Activated T-helper 1 cell treated with anti-CD3 and anti-CD28 coated beads, Interleukin-2, amount 50 U/mL, for 16 hours (primary cell): ENCODE measurements around the gene CCDC40.
A peak's percentile ranks its signal among the peaks of the same experiment; 100 is the strongest.
"Not testable (repeated sequence)": the region's sequence is repeated elsewhere in the genome, so short reads cannot be mapped to it uniquely, and the experiment has no call there.

Source experiments
- DNase-seq, 2 donors: peaks; one replicate each; pipeline ENCODE4 v3.0.0-alpha.2; 2020; ENCODE audit warnings: low read depth in 1 of 2, low spot score in 1 of 2

The CCDC40 gene, protein sequence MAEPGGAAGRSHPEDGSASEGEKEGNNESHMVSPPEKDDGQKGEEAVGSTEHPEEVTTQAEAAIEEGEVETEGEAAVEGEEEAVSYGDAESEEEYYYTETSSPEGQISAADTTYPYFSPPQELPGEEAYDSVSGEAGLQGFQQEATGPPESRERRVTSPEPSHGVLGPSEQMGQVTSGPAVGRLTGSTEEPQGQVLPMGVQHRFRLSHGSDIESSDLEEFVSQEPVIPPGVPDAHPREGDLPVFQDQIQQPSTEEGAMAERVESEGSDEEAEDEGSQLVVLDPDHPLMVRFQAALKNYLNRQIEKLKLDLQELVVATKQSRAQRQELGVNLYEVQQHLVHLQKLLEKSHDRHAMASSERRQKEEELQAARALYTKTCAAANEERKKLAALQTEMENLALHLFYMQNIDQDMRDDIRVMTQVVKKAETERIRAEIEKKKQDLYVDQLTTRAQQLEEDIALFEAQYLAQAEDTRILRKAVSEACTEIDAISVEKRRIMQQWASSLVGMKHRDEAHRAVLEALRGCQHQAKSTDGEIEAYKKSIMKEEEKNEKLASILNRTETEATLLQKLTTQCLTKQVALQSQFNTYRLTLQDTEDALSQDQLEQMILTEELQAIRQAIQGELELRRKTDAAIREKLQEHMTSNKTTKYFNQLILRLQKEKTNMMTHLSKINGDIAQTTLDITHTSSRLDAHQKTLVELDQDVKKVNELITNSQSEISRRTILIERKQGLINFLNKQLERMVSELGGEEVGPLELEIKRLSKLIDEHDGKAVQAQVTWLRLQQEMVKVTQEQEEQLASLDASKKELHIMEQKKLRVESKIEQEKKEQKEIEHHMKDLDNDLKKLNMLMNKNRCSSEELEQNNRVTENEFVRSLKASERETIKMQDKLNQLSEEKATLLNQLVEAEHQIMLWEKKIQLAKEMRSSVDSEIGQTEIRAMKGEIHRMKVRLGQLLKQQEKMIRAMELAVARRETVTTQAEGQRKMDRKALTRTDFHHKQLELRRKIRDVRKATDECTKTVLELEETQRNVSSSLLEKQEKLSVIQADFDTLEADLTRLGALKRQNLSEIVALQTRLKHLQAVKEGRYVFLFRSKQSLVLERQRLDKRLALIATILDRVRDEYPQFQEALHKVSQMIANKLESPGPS

GRCh38 chr17:80035937-80036714, at the start of gene CCDC40:
TSS of gene CCDC40 (plus strand) at chr17:80036642. CDS start at chr17:80036663, 21 bp downstream.
- peak; percentile 59 to 63 for DNase-seq

GRCh38 chr17:79987187-79987934, 49.1 kb upstream of the CCDC40 start:
- no peak for DNase-seq

GRCh38 chr17:79987935-79988184, 48.6 kb upstream of the CCDC40 start:
- no peak for DNase-seq

GRCh38 chr17:79988185-79988971, 48.1 kb upstream of the CCDC40 start:
- DNase-seq, result no peak

- DNase-seq, result no peak
Measured at GRCh38 chr17:79989106-79989835, 47.2 kb upstream of the CCDC40 start.

GRCh38 chr17:79990051-79990592, 46.3 kb upstream of the CCDC40 start:
- DNase-seq, result no peak

DNA sequence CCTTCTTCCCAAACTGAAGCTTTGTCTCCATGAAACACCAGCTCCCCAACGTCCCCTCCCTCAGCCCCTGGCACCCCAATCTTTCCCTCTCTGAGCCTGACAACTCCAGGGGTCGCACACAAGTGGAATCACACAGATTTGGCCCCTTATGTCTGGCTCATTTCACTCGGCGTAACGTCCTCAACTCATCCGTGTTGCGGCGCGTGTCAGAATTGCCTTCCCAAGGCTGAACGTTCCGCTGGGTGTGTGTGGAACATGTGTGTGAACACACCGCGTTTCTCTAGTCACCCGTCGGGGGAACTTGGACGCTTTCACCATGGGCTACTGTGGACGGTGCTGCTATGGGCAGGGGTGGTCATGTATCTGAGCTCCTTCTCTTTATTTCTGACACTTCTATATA, 45.7 kb upstream of the CCDC40 start:
- DNase-seq, result no peak

- DNase-seq, result peak; percentile 65 to 69
Measured at GRCh38 chr17:79991140-79991923, 45.1 kb upstream of the CCDC40 start.

GRCh38 chr17:79991924-79992648, 44.4 kb upstream of the CCDC40 start:
- DNase-seq, result no peak

GRCh38 chr17:79992649-79993389, 43.6 kb upstream of the CCDC40 start:
- no peak for DNase-seq

GRCh38 chr17:79993390-79994227, 42.8 kb upstream of the CCDC40 start:
- DNase-seq, result peak in 1 of 2 donors; percentile 20

DNA sequence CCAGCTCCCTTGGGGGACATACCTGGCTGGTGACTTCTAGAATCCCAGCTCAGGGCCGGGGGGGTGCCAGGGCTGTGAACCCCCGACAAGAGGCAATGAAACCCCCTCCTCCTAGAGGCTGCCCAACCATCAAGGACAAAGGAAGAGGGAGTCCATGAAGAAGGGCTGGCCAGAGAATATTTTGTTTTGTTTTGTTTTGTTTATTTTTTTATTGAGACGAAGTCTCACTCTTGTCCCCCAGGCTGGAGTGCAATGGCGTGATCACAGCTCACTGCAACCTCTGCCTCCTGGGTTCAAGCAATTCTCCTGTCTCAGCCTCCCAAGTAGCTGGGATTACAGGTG, 42.2 kb upstream of the CCDC40 start:
- DNase-seq, result not testable (repeated sequence)

- no peak for DNase-seq
Measured at GRCh38 chr17:79994602-79995001, 41.8 kb upstream of the CCDC40 start.

DNA sequence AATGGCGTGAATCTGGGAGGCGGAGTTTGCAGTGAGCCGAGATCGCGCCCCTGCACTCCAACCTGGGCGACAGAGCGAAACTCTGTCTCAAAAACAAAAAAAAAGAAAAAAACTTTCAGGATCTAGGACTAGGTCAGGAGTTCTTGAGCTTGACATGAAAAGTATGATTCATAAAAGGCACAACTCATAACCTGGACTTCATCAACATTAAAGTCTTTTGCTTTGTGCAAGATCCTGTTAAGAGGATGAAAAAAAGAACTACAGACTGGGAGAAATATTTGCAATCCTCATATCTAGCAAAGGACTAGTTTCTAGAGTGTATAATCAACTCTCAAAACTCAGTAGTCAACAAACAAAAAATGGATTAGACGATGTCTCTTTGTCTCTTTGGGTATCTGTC, 40.7 kb upstream of the CCDC40 start:
- DNase-seq, result no peak

GRCh38 chr17:79996291-79996690, 40.2 kb upstream of the CCDC40 start:
- no peak for DNase-seq
